DOHH2 (cell line): Measurements from ENCODE around the gene ACTG2.

Source experiments
- CTCF ChIP-seq: fragments of 200-600 bp; sonication (generic); IDR thresholded peaks from one replicate; pipeline ENCODE4 v1.5.1; 2014; ENCODE audit warnings: antibody characterized with exemption, mild to moderate bottlenecking, low read depth, low read length; ENCODE audit not compliant: poor library complexity, severe bottlenecking
- EZH2phosphoT487 ChIP-seq: fragments of 200-600 bp; sonication (generic); IDR thresholded peaks from 2 replicates; pipeline ENCODE4 v1.6.1; 2017; ENCODE audit warnings: borderline replicate concordance, mild to moderate bottlenecking, antibody characterized with exemption, low read length, moderate library complexity, mixed read lengths

GRCh38 chr2:73947412-73948018 is 54.7 kb downstream of the ACTG2 start:
- TF ChIP-seq CTCF (no peak), EZH2phosphoT487 (no peak)
